GM10248 (cell line): ENCODE data around the gene LYPD6B.

ENCODE experiments used
- CTCF ChIA-PET: fragments of 300-600 bp; sonication (Branson Sonifier 250); formaldehyde crosslinking; extraction: SDS; loops from one replicate; lab custom pipeline; 2021; ENCODE audit warnings: antibody characterized with exemption; lab: Yijun Ruan, JAX
- POLR2A ChIA-PET: fragments of 350-650 bp; sonication (Branson Sonifier 250); formaldehyde crosslinking; extraction: SDS; loops from one replicate; lab custom pipeline; 2020; ENCODE audit warnings: antibody characterized with exemption; lab: Yijun Ruan, JAX
- DNase-seq: peaks from one replicate; pipeline ENCODE4 v3.0.0; 2012; ENCODE audit errors: extremely low spot score
- TF ChIP-seq, protein P1 (sequence below): IDR thresholded peaks from 2 replicates; pipeline ENCODE4 v1.5.1; 2012; ENCODE audit warnings: mild to moderate bottlenecking, low read depth; ENCODE audit errors: extremely low read depth, missing control alignments, control extremely low read depth

LYPD6B gene

DNA sequence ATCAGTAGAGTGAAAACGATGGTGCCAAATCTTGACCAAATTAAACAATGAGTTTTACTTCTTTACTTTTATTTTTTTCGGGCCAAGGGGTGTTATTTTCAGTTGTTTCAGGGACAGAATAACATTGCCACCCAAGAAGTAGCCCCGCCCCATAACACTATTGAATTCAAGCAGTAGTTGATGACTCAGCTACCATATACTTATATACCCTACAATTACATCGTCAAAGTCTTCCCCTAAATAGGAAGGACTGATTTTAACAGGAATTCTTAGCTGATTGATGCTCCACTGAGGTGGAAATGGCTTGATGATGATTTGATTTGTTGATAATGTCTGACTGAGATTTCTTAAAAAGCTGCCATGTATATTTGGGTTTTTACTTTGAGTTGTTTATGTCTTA lies 24.7 kb downstream of the LYPD6B start:
- ChIA-PET CTCF (interaction anchor here (1.3 to 1.6 kb wide), 2 partner anchors 22 to 46 kb away, joined by 4 to 7 read pairs; no protein-coding TSS in a partner anchor), POLR2A (no interaction called here)
- no peak for DNase-seq
- TF ChIP-seq, protein P1, sequence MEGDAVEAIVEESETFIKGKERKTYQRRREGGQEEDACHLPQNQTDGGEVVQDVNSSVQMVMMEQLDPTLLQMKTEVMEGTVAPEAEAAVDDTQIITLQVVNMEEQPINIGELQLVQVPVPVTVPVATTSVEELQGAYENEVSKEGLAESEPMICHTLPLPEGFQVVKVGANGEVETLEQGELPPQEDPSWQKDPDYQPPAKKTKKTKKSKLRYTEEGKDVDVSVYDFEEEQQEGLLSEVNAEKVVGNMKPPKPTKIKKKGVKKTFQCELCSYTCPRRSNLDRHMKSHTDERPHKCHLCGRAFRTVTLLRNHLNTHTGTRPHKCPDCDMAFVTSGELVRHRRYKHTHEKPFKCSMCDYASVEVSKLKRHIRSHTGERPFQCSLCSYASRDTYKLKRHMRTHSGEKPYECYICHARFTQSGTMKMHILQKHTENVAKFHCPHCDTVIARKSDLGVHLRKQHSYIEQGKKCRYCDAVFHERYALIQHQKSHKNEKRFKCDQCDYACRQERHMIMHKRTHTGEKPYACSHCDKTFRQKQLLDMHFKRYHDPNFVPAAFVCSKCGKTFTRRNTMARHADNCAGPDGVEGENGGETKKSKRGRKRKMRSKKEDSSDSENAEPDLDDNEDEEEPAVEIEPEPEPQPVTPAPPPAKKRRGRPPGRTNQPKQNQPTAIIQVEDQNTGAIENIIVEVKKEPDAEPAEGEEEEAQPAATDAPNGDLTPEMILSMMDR = no peak

DNA sequence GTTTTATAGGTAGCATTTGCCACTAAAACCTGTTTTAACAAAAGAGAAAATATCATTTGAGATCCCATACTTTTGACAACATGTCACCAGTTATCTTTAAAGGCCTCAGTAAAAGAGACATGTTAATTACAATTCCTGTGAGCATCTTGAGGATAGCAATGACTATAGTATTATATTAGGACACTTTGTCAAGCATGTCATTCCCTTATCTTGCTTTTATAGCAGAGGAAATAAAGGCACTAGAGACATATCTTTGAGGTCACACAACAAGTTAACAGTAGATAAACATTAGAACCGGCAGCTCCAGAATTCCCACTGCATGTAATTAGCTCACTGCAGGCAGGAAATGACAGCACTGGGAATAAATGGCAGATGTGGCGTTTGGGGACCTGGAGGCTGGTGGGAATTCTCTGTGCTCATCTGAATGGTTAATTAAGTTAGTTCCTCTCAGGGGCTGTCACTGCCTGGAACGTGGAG lies 25.9 kb downstream of the LYPD6B start:
- ChIA-PET POLR2A (no interaction called here), CTCF (interaction anchor here (1.6 kb wide), 1 partner anchor 47 kb away, joined by 7 read pairs; no protein-coding TSS in a partner anchor)
- TF ChIP-seq, protein P1 = no peak
- DNase-seq = no peak

DNA sequence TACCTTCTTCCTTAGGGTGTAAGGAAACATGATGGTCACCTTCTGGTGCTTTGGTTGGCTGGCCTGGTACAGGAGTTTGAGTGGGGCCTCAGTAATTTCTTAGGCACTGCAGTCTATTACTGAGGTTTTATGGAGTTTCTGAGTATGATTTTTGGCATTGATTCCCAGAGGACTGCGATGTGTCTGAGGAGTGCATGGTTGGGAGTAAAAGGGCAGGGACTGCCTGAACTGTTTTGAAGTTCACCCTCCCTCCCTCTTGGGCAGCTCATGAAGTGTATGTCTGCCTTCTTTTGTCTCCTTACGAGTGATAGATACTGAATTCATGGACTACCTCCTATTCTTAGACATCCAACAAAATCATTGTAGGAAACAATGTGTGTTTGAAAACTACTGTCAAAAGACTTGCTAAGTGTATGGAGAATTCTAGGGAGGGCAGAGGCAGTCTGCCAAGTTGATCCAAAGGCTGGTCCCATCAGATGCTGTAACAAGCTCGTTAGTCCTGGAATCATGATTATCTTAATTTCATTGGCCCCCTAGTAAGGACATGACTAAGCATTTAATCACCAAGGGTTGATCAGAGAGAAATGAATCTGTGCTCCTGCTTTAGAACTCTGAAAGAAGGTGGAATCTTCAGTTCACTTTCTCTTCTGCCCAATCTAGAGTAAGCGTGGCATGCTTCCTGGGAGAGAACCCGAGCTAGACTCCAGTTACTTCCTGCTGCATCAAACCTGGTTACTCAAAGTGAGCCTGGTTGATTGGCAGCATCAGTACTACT lies 26.5 kb downstream of the LYPD6B start:
- CTCF ChIA-PET = no interaction called here
- no peak for DNase-seq

DNA sequence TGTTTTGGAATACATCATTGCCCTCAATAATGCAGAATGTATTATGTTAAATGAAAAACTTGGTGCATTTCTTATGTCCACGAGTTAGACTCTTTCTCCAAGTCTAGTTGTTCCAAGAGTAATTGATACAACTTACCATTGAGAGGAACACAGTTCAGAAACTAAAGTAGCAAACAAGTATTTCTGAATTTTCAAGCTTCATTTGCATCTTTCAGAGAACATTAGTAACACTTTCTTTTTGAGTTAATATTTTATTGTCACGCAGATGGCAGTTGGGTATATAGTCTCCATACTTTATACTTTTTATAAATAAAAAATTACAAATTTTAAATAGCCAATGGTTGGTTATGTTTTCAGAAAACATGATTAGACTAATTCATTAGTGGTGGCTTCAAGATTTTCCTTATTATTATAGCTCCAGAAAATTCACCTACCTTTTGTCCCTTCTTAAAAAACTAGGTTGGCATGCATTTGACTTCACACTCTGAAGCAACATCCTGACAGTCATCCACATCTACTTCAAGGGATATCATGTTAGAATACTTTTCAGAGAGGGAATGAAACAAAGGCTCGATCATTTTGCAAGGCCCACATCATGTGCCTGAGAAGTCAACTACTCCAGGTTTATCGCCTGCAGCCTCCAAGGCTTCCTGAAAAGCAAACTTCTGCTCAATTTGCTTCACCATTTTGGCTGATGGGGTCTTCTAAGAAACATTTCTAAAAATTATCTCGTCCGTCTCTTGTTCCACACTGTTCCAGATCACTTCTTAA lies 29.9 kb downstream of the LYPD6B start:
- TF ChIP-seq, protein P1 = no peak
- no peak for DNase-seq
- ChIA-PET POLR2A (no interaction called here), CTCF (interaction anchor here (1.2 kb wide), 1 partner anchor 18 kb away, joined by 3 read pairs; no protein-coding TSS in a partner anchor)

More for the DNA sequence above, 26.5 kb downstream of the LYPD6B start:
- TF ChIP-seq, protein P1 = no peak
- POLR2A ChIA-PET = no interaction called here

DNA sequence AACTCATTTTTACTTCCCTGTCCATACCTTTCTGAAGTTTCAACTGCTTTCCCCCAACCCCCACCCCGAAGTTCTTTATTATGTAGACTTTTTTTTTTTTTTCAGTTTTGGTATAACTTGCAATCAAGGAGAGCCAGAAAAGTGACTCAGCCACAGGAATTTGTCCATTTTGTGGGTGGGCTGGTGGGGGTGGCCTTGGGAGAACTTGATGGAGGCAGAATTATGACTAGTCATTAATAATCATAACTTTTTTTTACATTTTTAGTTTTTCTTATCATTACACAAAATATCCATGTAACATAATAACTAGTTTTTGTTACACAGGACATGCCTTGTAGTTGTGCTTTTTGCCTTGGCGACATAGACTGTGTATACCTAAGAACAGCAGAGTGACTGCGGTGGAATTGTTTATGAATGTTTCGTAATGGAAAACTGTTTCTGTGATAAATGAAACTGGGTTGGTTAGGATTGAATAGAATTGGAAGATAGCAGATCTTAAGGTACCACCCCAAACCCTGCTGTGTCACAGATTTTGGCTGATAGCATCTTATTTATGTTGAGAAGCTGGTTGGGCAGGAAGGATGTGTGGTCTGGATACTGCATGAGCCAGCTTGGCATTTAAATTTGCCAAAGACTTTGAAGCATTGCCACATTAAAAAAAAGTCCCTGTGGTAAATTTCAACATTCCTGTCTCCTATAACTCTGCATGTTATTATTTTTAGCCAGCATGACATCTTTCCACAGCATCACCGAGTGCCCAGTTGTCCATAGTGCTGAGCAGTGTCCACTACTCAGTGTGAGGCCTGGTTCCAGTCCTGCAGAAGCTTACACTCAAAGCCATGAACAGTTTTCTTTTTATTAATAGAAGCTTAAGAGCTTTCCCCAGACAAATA lies 30.7 kb downstream of the LYPD6B start:
- no peak for DNase-seq
- POLR2A ChIA-PET = no interaction called here
- TF ChIP-seq, protein P1 = no peak
- CTCF ChIA-PET = interaction anchor here (1.2 kb wide), 1 partner anchor 18 kb away, joined by 3 read pairs; no protein-coding TSS in a partner anchor
